ENCODE data around the gene OR5J2. TPM values are rescaled to one million over a fixed set of nuclear protein-coding genes. Genes with fewer than 3 reads are reported as not detected.
"Not testable (repeated sequence)": the region's sequence is repeated elsewhere in the genome, so short reads cannot be mapped to it uniquely, and the experiment has no call there.

Gene OR5J2
- polyA plus RNA-seq (2013) = not detected

GRCh38 chr11:56176318-56176717 is at the start of gene OR5J2:
Gene OR5J2 (plus strand): TSS chr11:56176618. CDS start chr11:56176618, 0 bp downstream.
- Histone ChIP-seq H3K4me1 (ENCODE audit: control extremely low read depth in 1 of 4, control insufficient read depth in 4 of 4, insufficient read depth in 4 of 4, low read length in 3 of 4) (no peaks in the 10 kb centered on the region), H3K36me3 (ENCODE audit: control insufficient read depth in 4 of 4, insufficient read depth in 4 of 4, low read length in 3 of 4) (no peaks in the 10 kb centered on the region), H3K27ac (ENCODE audit: insufficient read depth in 1 of 2, low read depth in 1 of 2, low read length in 2 of 2, poor library complexity in 1 of 2, severe bottlenecking in 2 of 2) (no peak within 1 kb of the TSS), H3K4me3 (ENCODE audit: control insufficient read depth in 1 of 7, extremely low read depth in 1 of 7, insufficient read depth in 4 of 7, low read depth in 2 of 7, low read length in 6 of 7) (no peak within 1 kb of the TSS), H3K27me3 (replicated peaks in 2 of 5; ENCODE audit: control insufficient read depth in 4 of 5, insufficient read depth in 5 of 5, low read length in 4 of 5) (no peaks in the 10 kb centered on the region), H3K9me3 (ENCODE audit: control extremely low read depth in 1 of 5, control insufficient read depth in 4 of 5, insufficient read depth in 2 of 5, low read depth in 1 of 5, low read length in 4 of 5) (peaks cover 0 to 4% (median 0%) of the 10 kb centered on the region in 5 experiments)
- no peak for DNase-seq
- no CpG with 5 or more reads among the region's 1 CpG for WGBS (ENCODE audit: insufficient coverage)
- ChIA-PET POLR2A (no interaction called here), CTCF (interaction anchor here (1.0 kb wide), 1 partner anchor 15 kb away, joined by 3 read pairs; no protein-coding TSS in a partner anchor)

- POLR2A ChIA-PET = no interaction called here
- H3K4me3 ChIP-seq (ENCODE audit: control insufficient read depth in 1 of 7, extremely low read depth in 1 of 7, insufficient read depth in 4 of 7, low read depth in 2 of 7, low read length in 6 of 7) = no peak within 1 kb of the TSS
- no peak for DNase-seq
These were observed 36.2 kb upstream of the OR5J2 start, which contains the start of gene OR8J3 for GRCh38 chr11:56140151-56140661. Gene OR8J3 (minus strand): TSS chr11:56140201. CDS start chr11:56137718, 2,483 bp downstream.

GRCh38 chr11:56143681-56144080 is 32.7 kb upstream of the OR5J2 start:
- POLR2A ChIA-PET; H3K36me3 ChIP-seq (ENCODE audit: control insufficient read depth in 4 of 4, insufficient read depth in 4 of 4, low read length in 3 of 4); DNase-seq; H3K27ac ChIP-seq (ENCODE audit: insufficient read depth in 1 of 2, low read depth in 1 of 2, low read length in 2 of 2, poor library complexity in 1 of 2, severe bottlenecking in 2 of 2); CTCF ChIA-PET; H3K27me3 ChIP-seq (replicated peaks in 2 of 5; ENCODE audit: control insufficient read depth in 4 of 5, insufficient read depth in 5 of 5, low read length in 4 of 5); H3K4me1 ChIP-seq (ENCODE audit: control extremely low read depth in 1 of 4, control insufficient read depth in 4 of 4, insufficient read depth in 4 of 4, low read length in 3 of 4); H3K9me3 ChIP-seq (ENCODE audit: control extremely low read depth in 1 of 5, control insufficient read depth in 4 of 5, insufficient read depth in 2 of 5, low read depth in 1 of 5, low read length in 4 of 5); H3K4me3 ChIP-seq (ENCODE audit: control insufficient read depth in 1 of 7, extremely low read depth in 1 of 7, insufficient read depth in 4 of 7, low read depth in 2 of 7, low read length in 6 of 7): not testable (repeated sequence)
- WGBS (ENCODE audit: insufficient coverage) = no CpG with 5 or more reads among the region's 30 CpGs

More at GRCh38 chr11:56140151-56140661, 36.2 kb upstream of the OR5J2 start, which contains the start of gene OR8J3:
- Histone ChIP-seq H3K4me1 (ENCODE audit: control extremely low read depth in 1 of 4, control insufficient read depth in 4 of 4, insufficient read depth in 4 of 4, low read length in 3 of 4) (no peaks in the 10 kb centered on the region), H3K9me3 (ENCODE audit: control extremely low read depth in 1 of 5, control insufficient read depth in 4 of 5, insufficient read depth in 2 of 5, low read depth in 1 of 5, low read length in 4 of 5) (no peaks in the 10 kb centered on the region), H3K27me3 (replicated peaks in 2 of 5; ENCODE audit: control insufficient read depth in 4 of 5, insufficient read depth in 5 of 5, low read length in 4 of 5) (no peaks in the 10 kb centered on the region), H3K27ac (ENCODE audit: insufficient read depth in 1 of 2, low read depth in 1 of 2, low read length in 2 of 2, poor library complexity in 1 of 2, severe bottlenecking in 2 of 2) (no peak within 1 kb of the TSS), H3K36me3 (ENCODE audit: control insufficient read depth in 4 of 4, insufficient read depth in 4 of 4, low read length in 3 of 4) (no peaks in the 10 kb centered on the region)
- CTCF ChIA-PET = no interaction called here

- DNase-seq = no peak
- H3K9me3 ChIP-seq (ENCODE audit: control extremely low read depth in 1 of 5, control insufficient read depth in 4 of 5, insufficient read depth in 2 of 5, low read depth in 1 of 5, low read length in 4 of 5) = peaks cover 0 to 10% (median 3%) of the 10 kb centered on the region in 5 experiments
- no peaks in the 10 kb centered on the region for H3K36me3 ChIP-seq (ENCODE audit: control insufficient read depth in 4 of 4, insufficient read depth in 4 of 4, low read length in 3 of 4)
- no peak overlapping the region for H3K4me3 ChIP-seq (ENCODE audit: control insufficient read depth in 1 of 7, extremely low read depth in 1 of 7, insufficient read depth in 4 of 7, low read depth in 2 of 7, low read length in 6 of 7)
- ChIA-PET CTCF (no interaction called here), POLR2A (no interaction called here)
- H3K27me3 ChIP-seq (replicated peaks in 2 of 5; ENCODE audit: control insufficient read depth in 4 of 5, insufficient read depth in 5 of 5, low read length in 4 of 5) = no peaks in the 10 kb centered on the region
- WGBS (ENCODE audit: insufficient coverage) = no CpG with 5 or more reads among the region's 1 CpG
- no peaks in the 10 kb centered on the region for H3K4me1 ChIP-seq (ENCODE audit: control extremely low read depth in 1 of 4, control insufficient read depth in 4 of 4, insufficient read depth in 4 of 4, low read length in 3 of 4)
- H3K27ac ChIP-seq (ENCODE audit: insufficient read depth in 1 of 2, low read depth in 1 of 2, low read length in 2 of 2, poor library complexity in 1 of 2, severe bottlenecking in 2 of 2) = no peak overlapping the region
These were observed 25.0 kb upstream of the OR5J2 start for GRCh38 chr11:56151376-56151775.

GRCh38 chr11:56152333-56152732 is 24.1 kb upstream of the OR5J2 start:
- 96% methylated on average over 13 of the region's 15 CpGs for WGBS (ENCODE audit: insufficient coverage)
- ChIA-PET POLR2A (no interaction called here), CTCF (no interaction called here)
- peaks cover 0 to 10% (median 3%) of the 10 kb centered on the region in 5 experiments for H3K9me3 ChIP-seq (ENCODE audit: control extremely low read depth in 1 of 5, control insufficient read depth in 4 of 5, insufficient read depth in 2 of 5, low read depth in 1 of 5, low read length in 4 of 5)
- no peak for DNase-seq
- H3K27me3 ChIP-seq (replicated peaks in 2 of 5; ENCODE audit: control insufficient read depth in 4 of 5, insufficient read depth in 5 of 5, low read length in 4 of 5) = no peaks in the 10 kb centered on the region
- H3K27ac ChIP-seq (ENCODE audit: insufficient read depth in 1 of 2, low read depth in 1 of 2, low read length in 2 of 2, poor library complexity in 1 of 2, severe bottlenecking in 2 of 2) = no peak overlapping the region
- H3K4me1 ChIP-seq (ENCODE audit: control extremely low read depth in 1 of 4, control insufficient read depth in 4 of 4, insufficient read depth in 4 of 4, low read length in 3 of 4) = no peaks in the 10 kb centered on the region
- no peak overlapping the region for H3K4me3 ChIP-seq (ENCODE audit: control insufficient read depth in 1 of 7, extremely low read depth in 1 of 7, insufficient read depth in 4 of 7, low read depth in 2 of 7, low read length in 6 of 7)
- H3K36me3 ChIP-seq (ENCODE audit: control insufficient read depth in 4 of 4, insufficient read depth in 4 of 4, low read length in 3 of 4) = no peaks in the 10 kb centered on the region

- POLR2A ChIA-PET = no interaction called here
- H3K9me3 ChIP-seq (ENCODE audit: control extremely low read depth in 1 of 5, control insufficient read depth in 4 of 5, insufficient read depth in 2 of 5, low read depth in 1 of 5, low read length in 4 of 5) = peaks cover 0 to 3% (median 0%) of the 10 kb centered on the region in 5 experiments
- no peaks in the 10 kb centered on the region for H3K36me3 ChIP-seq (ENCODE audit: control insufficient read depth in 4 of 4, insufficient read depth in 4 of 4, low read length in 3 of 4)
- CTCF ChIA-PET = no interaction called here
- no peak within 1 kb of the TSS for H3K4me3 ChIP-seq (ENCODE audit: control insufficient read depth in 1 of 7, extremely low read depth in 1 of 7, insufficient read depth in 4 of 7, low read depth in 2 of 7, low read length in 6 of 7)
- no peak for DNase-seq
- 85% methylated on average over 2 of the region's 3 CpGs for WGBS (ENCODE audit: insufficient coverage)
- H3K4me1 ChIP-seq (ENCODE audit: control extremely low read depth in 1 of 4, control insufficient read depth in 4 of 4, insufficient read depth in 4 of 4, low read length in 3 of 4) = no peaks in the 10 kb centered on the region
- no peaks in the 10 kb centered on the region for H3K27me3 ChIP-seq (replicated peaks in 2 of 5; ENCODE audit: control insufficient read depth in 4 of 5, insufficient read depth in 5 of 5, low read length in 4 of 5)
- H3K27ac ChIP-seq (ENCODE audit: insufficient read depth in 1 of 2, low read depth in 1 of 2, low read length in 2 of 2, poor library complexity in 1 of 2, severe bottlenecking in 2 of 2) = no peak within 1 kb of the TSS
These were observed 16.2 kb upstream of the OR5J2 start, which contains the start of gene OR8K5 for GRCh38 chr11:56160217-56160616. Gene OR8K5 (minus strand): TSS chr11:56160317. CDS start chr11:56160317, 0 bp downstream.

- Histone ChIP-seq H3K36me3 (ENCODE audit: control insufficient read depth in 4 of 4, insufficient read depth in 4 of 4, low read length in 3 of 4) (no peaks in the 10 kb centered on the region), H3K27ac (ENCODE audit: insufficient read depth in 1 of 2, low read depth in 1 of 2, low read length in 2 of 2, poor library complexity in 1 of 2, severe bottlenecking in 2 of 2) (no peak overlapping the region), H3K4me3 (ENCODE audit: control insufficient read depth in 1 of 7, extremely low read depth in 1 of 7, insufficient read depth in 4 of 7, low read depth in 2 of 7, low read length in 6 of 7) (no peak overlapping the region), H3K4me1 (ENCODE audit: control extremely low read depth in 1 of 4, control insufficient read depth in 4 of 4, insufficient read depth in 4 of 4, low read length in 3 of 4) (no peaks in the 10 kb centered on the region), H3K9me3 (ENCODE audit: control extremely low read depth in 1 of 5, control insufficient read depth in 4 of 5, insufficient read depth in 2 of 5, low read depth in 1 of 5, low read length in 4 of 5) (no peaks in the 10 kb centered on the region), H3K27me3 (replicated peaks in 2 of 5; ENCODE audit: control insufficient read depth in 4 of 5, insufficient read depth in 5 of 5, low read length in 4 of 5) (no peaks in the 10 kb centered on the region)
- DNase-seq = no peak
- WGBS (ENCODE audit: insufficient coverage) = 100% methylated on average over 1 of the region's 3 CpGs
- POLR2A ChIA-PET = no interaction called here
- CTCF ChIA-PET = no interaction called here
These were observed 12.6 kb upstream of the OR5J2 start for GRCh38 chr11:56163804-56164203.

Data from common myeloid progenitor, CD34-positive (primary cell).